ENCODE data around the gene KIF6.

KIF6 gene, protein sequence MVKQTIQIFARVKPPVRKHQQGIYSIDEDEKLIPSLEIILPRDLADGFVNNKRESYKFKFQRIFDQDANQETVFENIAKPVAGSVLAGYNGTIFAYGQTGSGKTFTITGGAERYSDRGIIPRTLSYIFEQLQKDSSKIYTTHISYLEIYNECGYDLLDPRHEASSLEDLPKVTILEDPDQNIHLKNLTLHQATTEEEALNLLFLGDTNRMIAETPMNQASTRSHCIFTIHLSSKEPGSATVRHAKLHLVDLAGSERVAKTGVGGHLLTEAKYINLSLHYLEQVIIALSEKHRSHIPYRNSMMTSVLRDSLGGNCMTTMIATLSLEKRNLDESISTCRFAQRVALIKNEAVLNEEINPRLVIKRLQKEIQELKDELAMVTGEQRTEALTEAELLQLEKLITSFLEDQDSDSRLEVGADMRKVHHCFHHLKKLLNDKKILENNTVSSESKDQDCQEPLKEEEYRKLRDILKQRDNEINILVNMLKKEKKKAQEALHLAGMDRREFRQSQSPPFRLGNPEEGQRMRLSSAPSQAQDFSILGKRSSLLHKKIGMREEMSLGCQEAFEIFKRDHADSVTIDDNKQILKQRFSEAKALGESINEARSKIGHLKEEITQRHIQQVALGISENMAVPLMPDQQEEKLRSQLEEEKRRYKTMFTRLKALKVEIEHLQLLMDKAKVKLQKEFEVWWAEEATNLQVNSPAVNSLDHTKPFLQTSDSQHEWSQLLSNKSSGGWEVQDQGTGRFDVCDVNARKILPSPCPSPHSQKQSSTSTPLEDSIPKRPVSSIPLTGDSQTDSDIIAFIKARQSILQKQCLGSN

DNA sequence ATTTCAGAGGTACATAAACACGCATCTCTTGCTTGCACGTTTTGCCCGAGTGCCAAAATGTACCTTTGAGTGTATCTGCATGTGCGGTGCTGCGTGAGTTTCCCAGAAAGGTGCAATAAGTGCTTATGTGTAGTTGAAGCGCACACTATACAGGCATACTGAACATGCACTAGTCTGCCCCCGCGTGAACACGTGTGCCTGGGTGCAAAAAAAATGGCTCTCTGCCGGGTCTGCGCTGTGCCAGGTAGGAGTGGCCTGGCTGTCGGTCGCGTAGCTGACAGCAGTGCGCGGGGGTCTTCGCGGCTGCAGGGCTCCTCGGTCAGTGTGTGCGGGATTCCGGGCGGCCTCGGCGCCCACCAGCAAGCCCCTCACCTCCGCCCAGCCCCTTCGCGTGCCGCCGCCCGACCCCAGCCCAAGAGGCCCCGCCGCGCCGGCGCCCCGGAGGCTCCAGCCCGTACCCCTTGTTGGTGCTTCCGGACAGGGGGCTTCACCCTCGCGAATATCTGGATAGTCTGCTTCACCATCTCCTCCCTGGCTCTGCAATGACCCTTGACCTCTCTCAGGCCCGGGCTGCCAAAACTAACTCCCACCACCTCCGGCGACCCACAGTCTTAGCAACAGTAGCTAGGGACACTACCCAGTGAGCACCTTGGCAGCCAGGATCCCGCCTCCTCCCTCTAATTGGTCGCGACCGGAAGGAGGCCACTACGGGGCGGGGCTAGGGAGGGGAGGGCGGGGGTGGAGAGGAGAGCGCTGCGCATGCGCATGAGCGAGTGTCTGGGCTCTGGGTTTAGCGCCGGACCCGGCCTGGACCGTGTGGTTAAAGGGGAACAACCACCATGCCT is at the start of gene KIF6:
KIF6 (minus strand) TSS at position 622 of the 845 bp plus-strand sequence; CDS start at position 524, 98 bp downstream.
- DNase-seq (ENCODE audit: insufficient read length, low spot score) (peak; percentile 90), FAIRE-seq (peak; percentile 97)

DNA sequence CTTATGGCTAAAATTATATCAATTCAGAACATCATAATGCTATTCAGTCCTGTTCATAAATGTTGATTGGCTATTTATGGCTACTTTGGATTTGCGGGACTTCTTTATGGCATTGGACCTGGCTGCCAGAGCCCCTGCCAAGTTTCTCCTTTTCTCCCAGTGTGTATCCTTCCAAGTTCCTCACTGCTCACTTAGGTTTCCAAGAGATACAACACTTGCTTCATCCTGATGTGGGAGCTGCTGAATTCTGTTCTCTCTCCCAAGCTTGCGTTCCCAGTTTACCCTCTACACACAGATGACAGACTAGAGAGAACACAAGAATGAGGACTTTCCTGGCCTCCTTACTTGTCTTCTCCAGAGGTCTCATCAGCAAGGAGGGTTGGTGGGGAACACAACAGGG is 48.6 kb upstream of the KIF6 start:
- no peak for FAIRE-seq

DNA sequence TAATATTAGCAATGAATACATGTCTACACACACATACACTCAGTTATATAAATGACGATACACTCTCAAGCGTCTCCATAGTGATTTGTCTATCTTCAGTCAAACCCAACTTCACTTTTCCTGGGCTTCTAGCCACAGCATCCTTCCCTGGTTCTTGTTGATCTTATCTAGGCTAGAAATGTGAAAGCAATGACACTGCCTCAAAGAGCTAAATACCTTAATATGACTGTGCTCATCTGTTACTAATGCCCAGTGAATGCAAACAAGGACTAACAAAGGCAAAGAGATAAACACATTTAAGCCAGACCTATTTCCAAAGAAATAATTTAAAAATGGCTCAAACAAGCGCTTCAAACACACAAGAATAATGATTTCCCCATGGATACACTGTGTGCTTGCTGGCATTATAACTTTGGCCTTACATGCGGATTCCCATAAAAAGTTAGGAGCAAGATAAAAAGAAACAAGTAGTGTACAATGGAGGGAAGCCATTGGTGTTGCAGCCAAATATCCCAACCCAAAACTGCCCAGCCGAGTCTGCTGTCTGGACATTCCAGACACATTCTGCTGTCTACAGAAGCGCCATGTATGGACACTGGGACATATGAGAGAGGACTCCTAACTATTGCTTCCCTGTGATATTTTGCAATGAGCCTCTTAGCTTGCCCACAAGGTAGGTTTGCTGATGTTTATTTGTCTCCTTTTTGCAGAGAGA is 47.5 kb upstream of the KIF6 start:
- DNase-seq (ENCODE audit: insufficient read length, low spot score) (no peak), FAIRE-seq (no peak)

More for the DNA sequence above, 48.6 kb upstream of the KIF6 start:
- no peak for DNase-seq (ENCODE audit: insufficient read length, low spot score)

DNA sequence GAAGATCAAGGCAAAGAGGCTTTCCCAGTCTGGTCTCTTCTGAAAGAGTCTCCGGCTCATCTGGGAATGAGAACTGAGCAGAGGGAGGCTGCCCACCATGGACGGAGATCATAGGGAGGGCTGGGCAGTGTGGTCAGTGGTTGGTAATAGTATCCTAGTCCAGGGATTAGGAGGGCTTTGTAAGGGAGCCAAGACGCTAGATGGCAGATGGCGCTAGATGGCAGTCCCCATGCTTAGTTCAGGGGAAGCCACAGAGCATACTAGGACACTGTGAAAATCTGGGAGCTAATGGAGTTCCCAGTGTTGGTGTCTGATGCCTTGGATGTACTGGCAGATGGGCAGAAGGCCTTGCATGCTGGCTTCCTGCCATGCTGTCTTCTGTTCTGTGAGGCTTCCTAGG is 45.2 kb upstream of the KIF6 start:
- FAIRE-seq (no peak), DNase-seq (ENCODE audit: insufficient read length, low spot score) (no peak)

DNA sequence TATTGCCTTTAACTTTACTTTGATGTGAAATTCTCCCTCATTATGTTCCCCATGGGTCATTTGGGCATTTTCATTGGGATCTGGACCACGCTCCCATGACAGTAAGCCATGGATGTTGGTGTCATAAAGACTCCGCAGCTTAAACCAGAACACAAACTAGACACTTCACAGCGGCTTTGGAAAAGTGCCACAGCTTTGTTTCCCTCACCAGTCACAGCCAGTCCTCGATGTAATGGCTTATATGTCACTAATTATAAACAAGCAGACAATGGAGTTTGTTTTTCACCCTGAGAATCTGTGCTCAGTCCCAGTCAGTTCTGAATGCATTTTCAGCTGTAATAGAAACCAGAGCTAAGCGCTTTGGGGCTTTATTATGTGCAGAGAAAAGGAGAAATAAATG is 43.8 kb upstream of the KIF6 start:
- DNase-seq (ENCODE audit: insufficient read length, low spot score) = no peak
- FAIRE-seq = no peak

DNA sequence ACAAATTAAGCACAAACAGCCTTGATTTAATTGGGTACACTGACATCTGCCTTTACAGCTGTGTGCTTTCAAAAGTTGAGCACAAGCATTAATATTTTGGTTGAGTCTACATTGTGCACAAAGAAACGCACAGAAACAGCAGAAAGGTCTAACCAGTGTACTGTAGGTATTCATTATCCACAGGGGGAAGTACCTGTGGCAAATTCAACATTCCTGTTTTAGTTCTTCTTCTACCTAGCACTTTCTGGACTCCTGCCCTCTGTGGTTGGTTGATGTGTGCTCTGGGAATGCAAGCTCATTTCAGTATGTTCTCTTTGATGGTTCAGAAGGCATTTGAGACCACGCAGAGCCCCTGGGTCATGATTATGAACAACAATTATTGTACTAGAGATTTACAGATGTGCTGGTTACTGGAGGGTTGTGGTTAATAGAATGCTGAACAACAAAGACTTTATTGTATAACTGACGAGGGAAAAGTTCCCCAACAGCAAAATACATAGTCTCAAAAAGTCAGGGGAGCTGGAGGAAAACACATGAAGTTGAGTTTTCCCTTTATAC is 40.4 kb upstream of the KIF6 start:
- DNase-seq (ENCODE audit: insufficient read length, low spot score) (no peak), FAIRE-seq (no peak)

DNA sequence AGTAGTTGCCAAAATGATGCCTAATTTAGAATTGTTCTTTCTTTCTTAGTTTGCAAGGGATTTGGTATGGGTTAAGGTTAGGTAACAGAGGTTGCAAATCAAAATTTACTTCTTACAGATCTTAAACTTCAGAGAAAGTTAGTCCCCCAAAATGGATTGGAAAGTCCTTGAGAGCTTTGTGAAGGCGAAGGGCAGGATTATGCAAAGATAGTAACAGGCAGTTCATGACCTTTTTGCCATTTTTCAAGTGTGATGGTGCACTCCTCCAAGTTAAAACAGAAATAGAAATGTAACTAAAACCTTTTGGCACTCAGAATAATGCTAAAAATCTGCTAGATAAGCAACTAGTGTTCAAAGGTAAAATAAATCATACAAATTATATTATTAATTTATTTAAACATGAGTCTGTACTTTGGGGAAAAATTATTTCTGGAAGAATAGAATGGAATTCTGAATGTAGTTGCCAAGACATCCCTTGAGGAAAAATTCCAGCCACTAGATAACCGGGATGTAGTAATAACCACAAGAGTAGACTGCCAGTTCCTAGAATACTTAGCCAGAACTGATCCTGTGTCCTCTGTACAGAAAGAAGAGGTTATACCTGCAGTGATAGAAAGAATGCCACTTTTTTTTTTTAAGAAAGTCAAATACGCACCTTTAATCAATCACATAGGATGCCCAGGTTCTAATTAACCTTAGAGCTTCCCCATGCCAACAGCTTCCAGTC is 35.2 kb upstream of the KIF6 start:
- FAIRE-seq (no peak), DNase-seq (ENCODE audit: insufficient read length, low spot score) (no peak)

DNA sequence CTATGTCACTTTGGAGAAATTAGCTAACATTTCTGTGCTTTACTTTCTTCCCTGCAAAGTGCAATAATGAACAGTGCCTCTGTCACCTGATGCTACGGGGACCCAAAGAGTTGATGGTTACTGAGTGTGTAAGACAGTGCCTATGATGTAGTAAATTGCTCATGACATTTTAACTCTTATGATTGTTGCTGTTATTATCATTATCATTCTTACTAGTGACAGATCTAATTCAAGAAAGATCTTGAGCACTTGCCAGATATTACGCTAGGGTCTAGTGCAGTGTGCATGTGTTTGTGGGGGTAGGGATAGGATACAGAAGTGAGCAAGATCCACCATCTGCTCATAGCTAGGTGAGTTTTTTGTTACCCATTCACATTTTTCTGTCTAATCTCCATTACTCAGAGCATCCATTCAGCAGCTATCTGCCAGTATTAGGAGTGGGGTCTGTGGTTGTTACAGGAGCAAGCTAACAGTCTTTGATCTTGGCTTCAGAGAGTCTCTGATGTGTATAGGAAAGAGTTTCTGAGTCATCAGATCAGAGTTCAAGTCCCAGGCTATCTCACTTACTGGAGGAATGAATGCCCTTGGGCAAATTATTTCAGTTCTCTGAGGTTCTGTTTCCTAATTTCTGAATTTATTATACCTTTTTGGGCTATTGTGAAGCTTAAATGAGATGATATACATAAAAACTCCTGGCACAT is 33.8 kb upstream of the KIF6 start:
- no peak for FAIRE-seq
- DNase-seq (ENCODE audit: insufficient read length, low spot score) = no peak

DNA sequence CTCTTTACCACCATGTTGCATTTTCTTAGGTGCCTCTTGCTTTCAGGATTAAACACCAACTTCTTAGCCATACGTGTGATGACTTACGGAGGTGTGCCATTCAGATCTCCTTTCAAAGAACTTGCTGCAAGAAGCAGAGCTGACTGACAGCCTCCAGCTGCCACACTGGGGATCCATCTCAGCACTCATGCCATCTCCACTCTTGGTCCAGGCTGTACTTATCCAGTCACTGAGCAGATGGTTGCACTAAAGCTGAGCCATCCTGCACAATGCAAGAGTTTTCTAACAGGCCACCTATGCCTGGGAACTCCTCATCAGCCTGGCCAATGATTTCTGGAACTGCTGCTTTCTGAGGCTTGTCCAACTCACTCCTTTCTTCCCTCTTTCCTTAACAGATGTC is 31.4 kb upstream of the KIF6 start:
- DNase-seq (ENCODE audit: insufficient read length, low spot score) (no peak), FAIRE-seq (no peak)

DNA sequence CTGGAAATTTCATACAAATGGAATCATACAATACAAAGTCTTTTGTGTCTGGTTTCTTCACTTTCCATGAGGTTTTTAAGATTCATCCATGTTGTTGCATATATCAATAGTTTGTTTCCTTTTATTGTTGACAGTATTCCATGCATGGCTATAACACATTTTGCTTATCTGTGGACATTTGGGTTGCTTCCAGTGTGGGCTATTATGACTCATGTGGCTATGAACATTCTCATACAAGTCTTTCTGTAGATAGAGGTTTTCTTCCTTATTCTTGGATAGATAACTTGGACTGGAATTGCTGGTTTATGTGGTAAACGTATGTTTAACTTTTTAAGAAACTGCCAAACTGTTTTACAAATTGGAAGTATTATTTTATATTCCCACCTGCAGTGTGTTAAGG is 30.0 kb upstream of the KIF6 start:
- FAIRE-seq = no peak
- DNase-seq (ENCODE audit: insufficient read length, low spot score) = no peak

DNA sequence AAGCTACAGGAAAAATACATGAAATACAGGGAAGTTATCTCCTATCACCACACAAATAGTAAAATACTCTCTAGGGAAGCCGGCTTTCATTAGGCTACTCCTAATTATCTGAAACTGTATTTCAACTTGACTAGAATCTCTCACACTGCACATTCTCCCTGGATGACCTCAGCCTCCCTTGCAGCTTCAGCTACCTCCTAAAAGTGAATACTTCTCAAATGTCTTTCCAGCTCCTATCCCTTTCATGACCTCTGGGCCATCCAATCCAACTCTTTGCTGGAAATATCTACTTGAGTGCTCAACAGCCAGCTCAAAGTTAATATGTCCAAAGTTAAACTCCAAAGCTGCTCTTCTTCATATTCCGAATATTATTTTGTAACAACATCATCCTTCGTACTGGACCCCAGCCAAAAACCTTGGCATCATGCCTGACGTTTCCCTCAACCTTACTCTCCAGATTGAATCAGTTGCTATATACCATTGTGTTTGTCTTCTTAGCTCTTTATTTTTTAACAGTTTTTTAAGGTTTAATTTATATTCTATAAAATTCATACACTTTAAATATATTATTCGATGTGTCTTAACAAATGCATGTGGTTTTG is 29.4 kb upstream of the KIF6 start:
- no peak for DNase-seq (ENCODE audit: insufficient read length, low spot score)
- FAIRE-seq = no peak

DNA sequence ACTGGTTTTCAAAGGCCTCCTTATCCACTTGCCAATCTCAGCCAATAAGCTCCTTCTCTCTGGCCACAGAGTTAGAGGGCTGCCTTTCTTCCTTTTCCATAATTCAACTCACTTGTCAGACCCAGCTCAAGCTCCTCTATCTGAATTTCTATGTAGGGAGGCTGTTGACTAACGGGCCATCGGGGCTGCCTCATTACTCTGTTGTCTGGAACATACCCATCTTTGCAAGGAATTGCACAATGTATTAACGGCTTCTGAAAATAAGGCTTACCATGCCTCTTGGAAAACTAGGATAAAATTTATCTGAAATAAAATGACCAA is 28.5 kb upstream of the KIF6 start:
- FAIRE-seq (peak; percentile 51), DNase-seq (ENCODE audit: insufficient read length, low spot score) (no peak)

DNA sequence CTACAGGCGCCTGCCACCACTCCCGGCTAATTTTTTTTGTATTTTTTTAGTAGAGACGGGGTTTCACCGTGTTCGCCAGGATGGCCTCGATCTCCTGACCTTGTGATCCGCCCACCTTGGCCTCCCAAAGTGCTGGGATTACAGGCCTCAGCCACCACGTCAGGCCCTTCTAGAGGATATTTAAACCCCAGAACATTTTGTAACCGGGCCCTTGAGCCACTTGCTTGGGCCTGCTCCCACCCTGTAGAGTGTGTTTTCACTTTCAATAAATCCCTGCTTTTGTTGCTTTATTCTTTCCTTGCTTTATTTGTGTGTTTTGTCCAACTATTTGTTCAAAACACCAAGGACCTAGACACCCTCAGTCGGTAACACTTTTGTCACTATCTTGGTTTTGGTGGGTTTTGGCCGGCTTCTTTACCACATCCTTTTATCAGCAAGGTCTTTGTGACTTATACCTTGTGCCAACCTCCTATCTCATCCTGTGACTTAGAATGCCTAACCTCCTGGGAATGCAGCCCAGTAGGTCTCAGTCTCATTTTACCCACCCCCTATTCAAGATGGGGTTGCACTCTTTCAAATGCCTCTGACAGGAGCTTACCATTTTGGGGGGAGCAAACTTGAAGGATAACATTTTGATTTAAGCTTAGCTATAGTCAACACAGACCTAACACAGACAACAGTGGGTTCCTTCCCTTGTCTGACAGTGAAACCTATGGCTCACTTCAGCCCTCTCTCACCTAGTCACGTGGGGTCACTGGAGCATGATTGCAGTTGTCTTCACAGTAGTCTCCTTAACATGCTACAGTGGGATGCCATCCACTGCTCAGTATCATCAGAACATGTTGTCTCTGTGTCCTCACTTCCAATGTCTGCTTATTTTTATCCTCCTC is 27.9 kb upstream of the KIF6 start:
- DNase-seq (ENCODE audit: insufficient read length, low spot score) = peak; percentile 31
- no peak for FAIRE-seq

DNA sequence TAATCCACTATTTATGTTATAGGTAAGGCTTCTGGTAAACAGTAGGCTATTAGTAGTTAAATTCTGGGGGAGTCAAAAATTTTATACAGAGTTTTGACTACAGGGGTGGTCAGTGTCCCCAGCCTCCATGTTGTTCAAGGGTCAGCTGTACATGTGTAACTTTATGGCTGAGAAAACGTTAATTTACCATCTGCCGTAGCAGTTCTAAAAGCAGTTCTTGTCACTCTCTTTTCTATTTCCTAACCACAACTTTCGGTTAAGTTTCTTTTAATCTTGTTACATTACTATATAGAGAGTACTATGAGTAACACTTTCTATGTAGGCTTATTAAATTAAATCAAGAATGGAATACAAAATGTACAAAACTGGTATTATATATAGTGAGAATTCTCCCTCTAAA is 21.6 kb upstream of the KIF6 start:
- DNase-seq (ENCODE audit: insufficient read length, low spot score) (no peak), FAIRE-seq (no peak)

DNA sequence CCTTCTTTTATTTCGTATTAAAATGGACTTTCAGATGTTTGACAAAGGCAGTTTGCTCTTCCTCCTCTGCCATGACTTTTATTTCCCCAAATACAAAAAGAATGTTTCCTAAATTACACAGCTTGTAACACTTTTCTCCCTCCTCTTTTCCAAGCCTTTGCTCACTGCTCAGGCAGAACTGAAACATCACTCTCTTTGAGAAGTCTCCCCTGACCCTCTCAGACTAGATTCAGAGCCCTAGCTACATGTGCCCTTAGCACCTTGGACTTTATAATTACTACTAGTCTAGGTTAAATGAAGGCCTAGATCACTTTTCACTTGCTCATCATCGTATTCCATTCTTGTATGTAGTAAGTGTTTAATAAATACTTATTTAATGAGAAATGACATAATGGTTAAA is 8.5 kb upstream of the KIF6 start:
- DNase-seq (ENCODE audit: insufficient read length, low spot score) (no peak), FAIRE-seq (peak; percentile 23)

DNA sequence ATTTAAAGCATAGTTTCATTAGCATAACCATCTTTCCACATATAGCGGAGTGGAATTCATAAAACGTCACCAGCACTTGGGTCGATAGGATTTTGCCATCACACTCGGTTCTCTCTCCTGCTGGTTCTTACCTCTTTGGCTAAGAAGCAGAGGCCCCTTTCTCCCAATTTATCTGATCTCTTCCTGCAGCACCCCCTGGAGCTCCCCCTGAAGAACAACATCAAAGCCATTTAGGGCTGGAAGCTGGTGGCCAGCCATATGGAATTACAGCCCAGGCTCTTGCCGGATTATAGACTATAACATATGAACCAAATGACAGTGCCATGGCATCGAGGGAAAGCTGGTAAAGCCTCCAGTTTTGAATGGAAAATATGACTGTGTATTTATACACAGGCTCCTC is 6.4 kb upstream of the KIF6 start:
- DNase-seq (ENCODE audit: insufficient read length, low spot score) = no peak
- no peak for FAIRE-seq

DNA sequence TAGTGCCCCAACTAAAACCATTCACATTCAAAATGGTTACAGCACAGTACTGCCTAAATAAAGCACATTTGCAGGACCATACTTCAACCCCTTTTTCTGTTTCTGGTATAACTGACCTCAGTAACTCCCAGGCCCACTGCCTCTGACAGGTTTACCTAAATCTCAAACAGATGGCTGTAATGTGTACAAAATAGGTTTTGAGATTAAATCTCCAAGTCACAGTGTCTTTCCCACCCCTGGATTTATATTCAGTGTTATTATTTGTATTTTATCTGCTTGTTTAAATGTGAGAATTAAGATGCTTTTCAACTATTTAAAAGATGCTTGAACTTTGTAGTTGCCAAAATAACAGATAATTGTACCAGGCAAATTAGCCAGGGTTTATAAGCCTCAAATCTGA is 4.7 kb upstream of the KIF6 start:
- DNase-seq (ENCODE audit: insufficient read length, low spot score) (no peak), FAIRE-seq (no peak)

DNA sequence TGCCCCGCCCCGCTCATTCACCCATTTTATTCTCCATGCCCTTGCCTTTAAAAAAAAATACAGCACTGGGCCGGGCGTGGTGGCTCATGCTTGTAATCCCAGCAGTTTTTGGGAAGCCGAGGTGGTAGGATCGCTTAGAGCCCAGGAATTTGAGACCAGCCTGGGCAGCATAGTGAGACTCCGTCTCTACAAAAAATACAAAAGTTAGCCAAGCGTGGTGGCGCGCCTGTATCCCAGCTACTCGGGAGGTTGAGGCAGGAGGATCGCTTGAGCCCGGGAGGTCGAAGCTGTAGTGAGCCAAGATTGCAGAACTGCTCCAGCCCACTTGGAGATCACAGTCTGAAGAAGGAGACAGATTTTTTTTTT is 407 bp upstream of the KIF6 start:
- FAIRE-seq (no peak), DNase-seq (ENCODE audit: insufficient read length, low spot score) (no peak)

Data from GM19239 (cell line).